Osteoblast (primary cell): ENCODE results near the gene ABAT. TPM values are rescaled to one million over a fixed set of nuclear protein-coding genes. Genes with fewer than 3 reads are reported as not detected.

ENCODE experiments used
- DNase-seq: peaks from one replicate; pipeline ENCODE4 v3.0.0; 2011; ENCODE audit warnings: low spot score, mixed read lengths; ENCODE audit not compliant: insufficient read length; ENCODE audit errors: missing footprints
- H2AFZ ChIP-seq: 2 replicates; pipeline ENCODE4 v1.6.0; 2011; ENCODE audit warnings: mild to moderate bottlenecking, low read length
- H3K27ac ChIP-seq: 2 replicates; pipeline ENCODE4 v1.5.1; 2011; ENCODE audit warnings: mild to moderate bottlenecking, low read depth, low read length, moderate library complexity
- H3K27me3 ChIP-seq: 2 replicates; pipeline ENCODE4 v1.6.0; 2012; ENCODE audit warnings: mild to moderate bottlenecking, control low read depth, inconsistent platforms, low read length, moderate library complexity; ENCODE audit not compliant: insufficient read depth
- H3K36me3 ChIP-seq: 2 replicates; pipeline ENCODE4 v1.5.1; 2011; ENCODE audit warnings: mild to moderate bottlenecking, low read length, control low read depth, moderate library complexity; ENCODE audit not compliant: insufficient read depth
- H3K4me1 ChIP-seq: 2 replicates; pipeline ENCODE4 v1.5.1; 2011; ENCODE audit warnings: mild to moderate bottlenecking, low read length, control low read depth, moderate library complexity; ENCODE audit not compliant: insufficient read depth
- H3K4me2 ChIP-seq: 2 replicates; pipeline ENCODE4 v1.6.0; 2011; ENCODE audit warnings: mild to moderate bottlenecking, low read length; ENCODE audit not compliant: insufficient read depth
- H3K4me3 ChIP-seq: fragments of 200-600 bp; sonication (generic); 3 replicates; pipeline ENCODE4 v1.5.1; 2012; ENCODE audit warnings: mild to moderate bottlenecking, low read length, inconsistent platforms; ENCODE audit not compliant: insufficient read depth
- H3K79me2 ChIP-seq: 2 replicates; pipeline ENCODE4 v1.6.0; 2012; ENCODE audit warnings: mild to moderate bottlenecking, low read length, control low read depth, inconsistent platforms; ENCODE audit not compliant: insufficient read depth
- H3K9me3 ChIP-seq: 2 replicates; pipeline ENCODE4 v1.5.1; 2011; ENCODE audit warnings: low read depth, low read length, control low read depth
- H4K20me1 ChIP-seq: 2 replicates; pipeline ENCODE4 v1.6.0; 2012; ENCODE audit warnings: mild to moderate bottlenecking, low read length, control low read depth; ENCODE audit not compliant: insufficient read depth
- total RNA-seq: library from RNA; depleted of rRNA; stranded (reverse); fragments of >200 nt; gene quantifications from 2 replicates; pipeline ENCODE4 v1.2.3, GENCODE V29; 2012
- TF ChIP-seq, protein P1 (sequence below): IDR thresholded peaks from 2 replicates; pipeline ENCODE4 v1.5.1; 2011; ENCODE audit warnings: mild to moderate bottlenecking, low read depth, low read length, moderate library complexity; ENCODE audit errors: extremely low read depth

ABAT gene
- total RNA-seq, 1 donor = 6.5 TPM

DNA sequence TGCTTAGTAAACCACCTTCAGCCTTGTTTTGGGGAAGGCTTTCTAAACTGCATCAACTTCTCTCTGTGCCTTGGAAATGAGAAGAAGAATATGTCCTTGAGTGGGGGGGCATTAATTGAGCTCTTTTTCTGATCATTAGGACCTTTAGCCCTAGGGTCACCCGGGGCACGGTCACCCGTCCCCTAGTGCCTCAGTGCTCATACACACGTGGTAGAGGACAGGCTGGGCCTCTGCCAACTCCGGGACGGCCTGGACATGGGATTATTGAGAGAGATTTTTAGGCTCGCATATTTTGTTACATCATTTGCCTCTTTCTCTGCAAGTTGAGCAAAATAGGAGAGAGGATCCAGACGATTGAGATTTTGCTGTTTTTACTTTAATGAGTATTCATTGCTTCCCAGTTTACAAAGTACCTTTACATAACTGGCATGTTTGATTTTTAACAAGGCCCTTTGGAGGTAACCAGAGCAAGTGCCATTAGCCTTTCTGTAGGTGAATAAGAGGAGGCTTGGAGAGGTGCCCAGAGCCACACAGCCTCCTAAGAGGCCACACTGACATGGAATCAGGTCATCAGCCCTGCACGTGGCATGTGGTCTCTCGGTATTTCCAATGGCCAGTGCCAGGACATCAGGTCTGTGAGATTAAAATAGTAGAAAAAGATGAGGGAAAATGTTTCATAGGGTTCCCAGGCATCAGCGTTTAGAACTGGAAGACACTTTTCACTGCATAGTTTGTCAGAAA is 134.4 kb downstream of the ABAT start:
- no peak for DNase-seq
- Histone ChIP-seq H2AFZ (no peak overlapping the region), H3K4me1 (no peaks in the 10 kb centered on the region), H3K36me3 (peaks cover 98% of the 10 kb centered on the region), H3K4me2 (no peak overlapping the region), H4K20me1 (peaks cover 41% of the 10 kb centered on the region), H3K27ac (no peak overlapping the region), H3K4me3 (no peak overlapping the region), H3K79me2 (peaks cover 56% of the 10 kb centered on the region), H3K9me3 (no peaks in the 10 kb centered on the region), H3K27me3 (no peaks in the 10 kb centered on the region)
- TF ChIP-seq, protein P1, sequence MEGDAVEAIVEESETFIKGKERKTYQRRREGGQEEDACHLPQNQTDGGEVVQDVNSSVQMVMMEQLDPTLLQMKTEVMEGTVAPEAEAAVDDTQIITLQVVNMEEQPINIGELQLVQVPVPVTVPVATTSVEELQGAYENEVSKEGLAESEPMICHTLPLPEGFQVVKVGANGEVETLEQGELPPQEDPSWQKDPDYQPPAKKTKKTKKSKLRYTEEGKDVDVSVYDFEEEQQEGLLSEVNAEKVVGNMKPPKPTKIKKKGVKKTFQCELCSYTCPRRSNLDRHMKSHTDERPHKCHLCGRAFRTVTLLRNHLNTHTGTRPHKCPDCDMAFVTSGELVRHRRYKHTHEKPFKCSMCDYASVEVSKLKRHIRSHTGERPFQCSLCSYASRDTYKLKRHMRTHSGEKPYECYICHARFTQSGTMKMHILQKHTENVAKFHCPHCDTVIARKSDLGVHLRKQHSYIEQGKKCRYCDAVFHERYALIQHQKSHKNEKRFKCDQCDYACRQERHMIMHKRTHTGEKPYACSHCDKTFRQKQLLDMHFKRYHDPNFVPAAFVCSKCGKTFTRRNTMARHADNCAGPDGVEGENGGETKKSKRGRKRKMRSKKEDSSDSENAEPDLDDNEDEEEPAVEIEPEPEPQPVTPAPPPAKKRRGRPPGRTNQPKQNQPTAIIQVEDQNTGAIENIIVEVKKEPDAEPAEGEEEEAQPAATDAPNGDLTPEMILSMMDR = no peak

DNA sequence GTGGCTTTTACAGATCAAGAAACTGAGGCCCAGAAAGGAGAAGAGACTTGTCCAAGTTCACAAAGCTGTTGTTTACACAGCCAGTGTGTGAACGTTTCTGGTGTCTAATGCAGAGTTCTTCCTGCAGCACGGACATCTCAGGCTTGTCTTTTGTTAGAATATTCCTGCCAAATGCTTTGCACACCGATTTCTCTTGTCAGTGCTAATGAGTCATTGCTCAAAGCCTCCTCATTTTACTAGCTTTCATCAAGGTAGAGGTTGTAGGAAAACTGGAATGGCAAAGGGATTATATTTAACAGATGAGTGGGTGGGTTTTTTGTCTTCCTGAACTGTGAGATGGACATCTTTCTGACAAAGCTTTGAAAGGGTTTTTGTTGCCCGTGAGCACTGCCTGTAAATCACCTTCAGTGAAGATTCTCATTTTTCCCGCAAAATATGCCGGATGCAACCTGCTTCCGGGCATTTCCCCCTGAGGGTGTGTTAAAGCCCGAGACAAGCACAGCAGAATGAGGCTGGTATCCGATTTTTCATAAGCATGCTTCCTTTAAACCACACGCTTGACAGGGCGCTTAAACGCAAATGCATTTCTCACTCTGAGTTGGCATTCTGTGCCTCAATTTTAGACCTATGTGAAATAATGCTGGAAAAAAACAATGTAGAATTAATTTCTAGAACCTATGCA is 137.9 kb downstream of the ABAT start:
- no peak overlapping the region for H3K4me2 ChIP-seq
- peaks cover 93% of the 10 kb centered on the region for H3K36me3 ChIP-seq
- peaks cover 23% of the 10 kb centered on the region for H4K20me1 ChIP-seq
- H3K27ac ChIP-seq = no peak overlapping the region
- no peak overlapping the region for H2AFZ ChIP-seq
- no peaks in the 10 kb centered on the region for H3K4me1 ChIP-seq
- no peak for DNase-seq
- peaks cover 35% of the 10 kb centered on the region for H3K79me2 ChIP-seq
- TF ChIP-seq, protein P1 = no peak
- no peaks in the 10 kb centered on the region for H3K27me3 ChIP-seq
- H3K9me3 ChIP-seq = no peaks in the 10 kb centered on the region
- no peak overlapping the region for H3K4me3 ChIP-seq

DNA sequence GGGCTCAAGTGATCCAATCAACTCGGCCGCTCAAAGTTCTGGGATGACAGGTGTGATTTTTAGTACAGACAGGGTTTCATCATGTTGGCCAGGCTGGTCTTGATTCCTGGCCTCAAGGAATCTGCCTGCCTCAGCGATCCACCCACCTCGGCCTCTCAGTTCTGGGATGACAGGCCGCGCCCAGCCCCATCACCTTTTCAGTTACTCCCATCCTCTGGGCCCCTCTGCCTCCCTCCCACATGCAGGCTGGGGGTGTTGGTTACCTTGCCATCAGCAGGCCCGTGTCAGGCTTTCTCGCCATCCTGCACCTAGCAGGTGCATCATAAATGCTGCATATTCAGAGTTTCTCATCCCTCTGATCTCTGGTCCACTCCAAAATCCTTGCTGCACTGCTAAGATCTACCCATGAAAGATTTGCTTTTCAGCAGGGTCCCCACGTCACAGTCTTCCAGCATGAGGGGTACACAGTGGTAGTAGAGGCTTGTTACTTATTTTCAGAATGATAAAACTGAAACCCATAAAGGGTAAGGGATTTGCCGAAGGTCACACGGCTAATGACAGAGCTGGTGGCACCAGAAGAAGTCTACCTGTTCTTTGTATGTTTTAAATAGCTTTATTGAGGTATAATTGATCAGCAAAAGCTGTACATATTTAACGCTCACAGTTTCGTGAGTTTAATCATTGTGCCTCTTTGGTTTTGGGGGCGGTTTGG is 139.8 kb downstream of the ABAT start:
- Histone ChIP-seq H3K4me3 (no peak overlapping the region), H3K27ac (no peak overlapping the region), H3K36me3 (peaks cover 91% of the 10 kb centered on the region), H2AFZ (no peak overlapping the region), H3K9me3 (no peaks in the 10 kb centered on the region), H3K27me3 (no peaks in the 10 kb centered on the region), H4K20me1 (peaks cover 28% of the 10 kb centered on the region), H3K79me2 (peaks cover 30% of the 10 kb centered on the region), H3K4me2 (no peak overlapping the region), H3K4me1 (no peaks in the 10 kb centered on the region)
- TF ChIP-seq, protein P1 = no peak
- no peak for DNase-seq
